ENCODE results near the gene TEX22.

DNA sequence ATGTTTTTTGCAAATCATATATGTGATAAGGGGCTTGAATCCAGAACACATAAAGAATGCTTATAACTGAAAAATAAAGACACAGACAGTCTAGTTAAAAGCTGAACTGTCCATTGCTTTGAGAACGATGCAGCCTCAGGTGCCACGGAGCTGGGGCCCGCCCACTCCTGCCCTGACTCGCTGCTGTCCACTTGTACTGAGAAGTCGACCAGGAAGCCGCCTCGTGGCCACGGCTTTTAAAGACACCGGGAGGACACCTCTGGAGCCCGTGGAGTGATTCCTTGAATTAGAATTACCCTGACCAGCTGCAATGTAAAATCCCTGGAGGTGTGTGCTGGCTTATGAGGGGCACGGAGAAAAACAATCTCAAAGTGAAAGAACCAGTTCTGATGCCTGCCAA is 23.9 kb upstream of the TEX22 start:
- TF ChIP-seq EZH2phosphoT487 (IDR thresholded peaks at IDR 0.05; ENCODE audit: borderline replicate concordance, low read length) = no peak
- TF ChIP-seq, protein P1, sequence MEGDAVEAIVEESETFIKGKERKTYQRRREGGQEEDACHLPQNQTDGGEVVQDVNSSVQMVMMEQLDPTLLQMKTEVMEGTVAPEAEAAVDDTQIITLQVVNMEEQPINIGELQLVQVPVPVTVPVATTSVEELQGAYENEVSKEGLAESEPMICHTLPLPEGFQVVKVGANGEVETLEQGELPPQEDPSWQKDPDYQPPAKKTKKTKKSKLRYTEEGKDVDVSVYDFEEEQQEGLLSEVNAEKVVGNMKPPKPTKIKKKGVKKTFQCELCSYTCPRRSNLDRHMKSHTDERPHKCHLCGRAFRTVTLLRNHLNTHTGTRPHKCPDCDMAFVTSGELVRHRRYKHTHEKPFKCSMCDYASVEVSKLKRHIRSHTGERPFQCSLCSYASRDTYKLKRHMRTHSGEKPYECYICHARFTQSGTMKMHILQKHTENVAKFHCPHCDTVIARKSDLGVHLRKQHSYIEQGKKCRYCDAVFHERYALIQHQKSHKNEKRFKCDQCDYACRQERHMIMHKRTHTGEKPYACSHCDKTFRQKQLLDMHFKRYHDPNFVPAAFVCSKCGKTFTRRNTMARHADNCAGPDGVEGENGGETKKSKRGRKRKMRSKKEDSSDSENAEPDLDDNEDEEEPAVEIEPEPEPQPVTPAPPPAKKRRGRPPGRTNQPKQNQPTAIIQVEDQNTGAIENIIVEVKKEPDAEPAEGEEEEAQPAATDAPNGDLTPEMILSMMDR (IDR thresholded peaks at IDR 0.05; ENCODE audit: low read depth, low read length, poor library complexity, severe bottlenecking) = no peak
